ENCODE measurements around the gene GSTK1.

GSTK1 gene

DNA sequence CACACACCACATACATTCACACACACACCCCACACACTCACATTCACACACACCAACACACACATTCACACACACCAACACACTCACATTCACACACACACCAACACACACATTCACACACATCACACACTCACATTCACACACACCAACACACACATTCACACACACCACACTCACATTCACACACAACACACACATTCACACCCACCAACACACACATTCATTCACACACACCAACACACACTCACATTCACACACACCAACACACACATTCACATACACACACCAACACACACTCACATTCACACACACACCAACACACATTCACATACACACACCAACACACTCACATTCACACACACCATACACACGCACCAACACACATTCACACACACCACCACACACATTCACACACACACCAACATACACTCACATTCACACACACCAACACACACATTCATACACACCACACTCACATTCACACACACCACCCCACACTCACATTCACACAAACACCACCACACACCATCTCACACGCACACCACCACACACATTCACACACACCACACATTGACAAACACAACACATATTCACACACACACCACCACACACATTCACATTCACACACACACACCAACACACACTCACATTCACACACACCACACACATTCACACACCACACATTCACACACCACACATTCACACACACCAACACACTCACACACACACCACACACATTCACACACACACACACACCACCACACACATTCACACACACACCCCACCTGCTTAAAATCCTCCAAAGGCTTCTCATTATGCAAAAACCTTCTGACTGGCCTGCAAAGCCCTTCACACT, 32.4 kb upstream of the GSTK1 start (continued):
- TF ChIP-seq, protein P1, sequence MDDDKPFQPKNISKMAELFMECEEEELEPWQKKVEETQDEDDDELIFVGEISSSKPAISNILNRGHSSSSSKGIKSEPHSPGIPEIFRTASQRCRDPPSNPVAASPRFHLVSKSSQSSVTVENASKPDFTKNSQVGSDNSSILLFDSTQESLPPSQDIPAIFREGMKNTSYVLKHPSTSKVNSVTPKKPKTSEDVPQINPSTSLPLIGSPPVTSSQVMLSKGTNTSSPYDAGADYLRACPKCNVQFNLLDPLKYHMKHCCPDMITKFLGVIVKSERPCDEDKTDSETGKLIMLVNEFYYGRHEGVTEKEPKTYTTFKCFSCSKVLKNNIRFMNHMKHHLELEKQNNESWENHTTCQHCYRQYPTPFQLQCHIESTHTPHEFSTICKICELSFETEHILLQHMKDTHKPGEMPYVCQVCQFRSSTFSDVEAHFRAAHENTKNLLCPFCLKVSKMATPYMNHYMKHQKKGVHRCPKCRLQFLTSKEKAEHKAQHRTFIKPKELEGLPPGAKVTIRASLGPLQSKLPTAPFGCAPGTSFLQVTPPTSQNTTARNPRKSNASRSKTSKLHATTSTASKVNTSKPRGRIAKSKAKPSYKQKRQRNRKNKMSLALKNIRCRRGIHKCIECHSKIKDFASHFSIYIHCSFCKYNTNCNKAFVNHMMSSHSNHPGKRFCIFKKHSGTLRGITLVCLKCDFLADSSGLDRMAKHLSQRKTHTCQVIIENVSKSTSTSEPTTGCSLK (tag by site-specific recombination; IDR thresholded peaks at IDR 0.05) = 0 out of 2 replicates have a peak, but pooled peaks have one; percentile 16
- TF ChIP-seq, protein P2, sequence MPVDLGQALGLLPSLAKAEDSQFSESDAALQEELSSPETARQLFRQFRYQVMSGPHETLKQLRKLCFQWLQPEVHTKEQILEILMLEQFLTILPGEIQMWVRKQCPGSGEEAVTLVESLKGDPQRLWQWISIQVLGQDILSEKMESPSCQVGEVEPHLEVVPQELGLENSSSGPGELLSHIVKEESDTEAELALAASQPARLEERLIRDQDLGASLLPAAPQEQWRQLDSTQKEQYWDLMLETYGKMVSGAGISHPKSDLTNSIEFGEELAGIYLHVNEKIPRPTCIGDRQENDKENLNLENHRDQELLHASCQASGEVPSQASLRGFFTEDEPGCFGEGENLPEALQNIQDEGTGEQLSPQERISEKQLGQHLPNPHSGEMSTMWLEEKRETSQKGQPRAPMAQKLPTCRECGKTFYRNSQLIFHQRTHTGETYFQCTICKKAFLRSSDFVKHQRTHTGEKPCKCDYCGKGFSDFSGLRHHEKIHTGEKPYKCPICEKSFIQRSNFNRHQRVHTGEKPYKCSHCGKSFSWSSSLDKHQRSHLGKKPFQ (tag by site-specific recombination; IDR thresholded peaks at IDR 0.05) = peak; percentile 72
- TF ChIP-seq ZNF707 (tag by site-specific recombination; IDR thresholded peaks at IDR 0.05) (no peak), ZNF391 (tag by site-specific recombination; IDR thresholded peaks at IDR 0.05; ENCODE audit: borderline replicate concordance, low read depth) (no peak), ZNF138 (tag by site-specific recombination; IDR thresholded peaks at IDR 0.05; ENCODE audit: borderline replicate concordance) (no peak), ZNF239 (tag by site-specific recombination; IDR thresholded peaks at IDR 0.05) (peak; percentile 35; the same call in 1 of the 2 replicates), ZNF837 (tag by site-specific recombination; IDR thresholded peaks at IDR 0.05) (no peak)
- TF ChIP-seq, protein P3, sequence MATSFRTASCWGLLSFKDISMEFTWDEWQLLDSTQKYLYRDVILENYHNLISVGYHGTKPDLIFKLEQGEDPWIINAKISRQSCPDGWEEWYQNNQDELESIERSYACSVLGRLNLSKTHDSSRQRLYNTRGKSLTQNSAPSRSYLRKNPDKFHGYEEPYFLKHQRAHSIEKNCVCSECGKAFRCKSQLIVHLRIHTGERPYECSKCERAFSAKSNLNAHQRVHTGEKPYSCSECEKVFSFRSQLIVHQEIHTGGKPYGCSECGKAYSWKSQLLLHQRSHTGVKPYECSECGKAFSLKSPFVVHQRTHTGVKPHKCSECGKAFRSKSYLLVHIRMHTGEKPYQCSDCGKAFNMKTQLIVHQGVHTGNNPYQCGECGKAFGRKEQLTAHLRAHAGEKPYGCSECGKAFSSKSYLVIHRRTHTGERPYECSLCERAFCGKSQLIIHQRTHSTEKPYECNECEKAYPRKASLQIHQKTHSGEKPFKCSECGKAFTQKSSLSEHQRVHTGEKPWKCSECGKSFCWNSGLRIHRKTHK (tag by site-specific recombination; IDR thresholded peaks at IDR 0.05) = no peak

DNA sequence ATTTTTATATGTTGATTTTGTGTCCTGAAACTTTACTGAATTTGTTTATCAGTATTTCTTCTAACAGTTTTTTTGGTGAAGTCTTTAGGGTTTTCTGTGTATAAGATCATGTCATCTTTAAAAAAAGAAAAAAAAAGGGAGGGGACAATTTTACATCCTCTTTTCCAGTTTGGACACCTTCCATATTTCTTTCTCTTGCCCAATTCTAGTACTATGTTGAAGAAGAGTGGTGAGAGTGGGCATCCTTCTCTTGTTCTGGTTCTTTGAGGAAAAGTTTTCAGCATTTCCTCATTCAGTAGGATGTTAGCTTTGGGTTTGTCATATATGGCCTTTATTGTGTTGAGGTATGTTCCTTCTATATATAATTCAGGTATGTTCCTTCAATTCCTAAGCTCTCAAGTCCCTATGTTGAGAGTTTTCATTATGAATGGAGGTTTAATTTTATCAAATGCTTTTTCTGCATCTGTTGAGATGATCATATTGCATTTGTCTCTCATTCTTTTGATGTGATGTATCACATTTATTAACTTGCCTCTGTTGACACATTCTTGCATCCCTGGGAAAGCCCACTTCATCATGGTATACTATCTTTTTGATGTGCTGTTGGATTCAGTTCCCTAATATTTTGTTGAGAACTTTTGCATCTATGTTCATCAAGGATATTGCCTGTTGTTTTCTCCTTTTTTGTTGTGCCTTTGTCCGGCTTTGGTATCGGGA, 29.3 kb upstream of the GSTK1 start:
- H3K4me1 ChIP-seq (ENCODE audit: control insufficient read depth, insufficient read depth, low read length) = no peaks in the 10 kb centered on the region
- CTCF ChIA-PET = interaction anchor here (0.6 to 2.8 kb wide), 4 partner anchors 14 to 71 kb away, joined by 3 to 16 read pairs (median 3); no protein-coding TSS in a partner anchor
- H3K36me3 ChIP-seq (ENCODE audit: control insufficient read depth in 2 of 2, insufficient read depth in 1 of 2, low read length in 2 of 2) = no peaks in the 10 kb centered on the region
- H3K9me3 ChIP-seq (ENCODE audit: control insufficient read depth, insufficient read depth, low read depth, low read length) = no peaks in the 10 kb centered on the region
- H3K27ac ChIP-seq (ENCODE audit: extremely low read depth, low read depth, low read length) = no peak overlapping the region
- POLR2A ChIA-PET = no interaction called here
- TF ChIP-seq ZNF677 (tag by site-specific recombination; IDR thresholded peaks at IDR 0.05) = no peak
- no peak for TF ChIP-seq OVOL3 (tag by site-specific recombination; IDR thresholded peaks at IDR 0.05)
- H3K4me3 ChIP-seq (ENCODE audit: low read depth, low read length) = no peak overlapping the region

DNA sequence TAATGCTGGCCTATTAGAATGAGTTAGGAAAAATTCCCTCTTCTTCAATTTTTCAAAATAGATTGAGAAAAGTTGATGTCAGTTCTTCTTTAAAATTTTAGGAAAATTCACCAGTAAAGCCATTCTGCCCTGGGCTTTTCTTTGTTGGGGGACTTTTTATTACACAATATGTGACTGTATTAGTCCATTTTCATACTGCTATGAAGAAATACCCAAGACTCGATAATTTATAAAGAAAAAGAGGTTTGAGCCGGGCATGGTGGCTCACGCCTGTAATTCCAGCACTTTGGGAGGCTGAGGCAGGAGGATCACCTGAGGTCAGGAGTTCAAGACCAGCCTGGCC, 28.7 kb upstream of the GSTK1 start:
- H3K4me1 ChIP-seq (ENCODE audit: control insufficient read depth, insufficient read depth, low read length) = no peaks in the 10 kb centered on the region
- H3K9me3 ChIP-seq (ENCODE audit: control insufficient read depth, insufficient read depth, low read depth, low read length) = no peaks in the 10 kb centered on the region
- ChIA-PET POLR2A (no interaction called here), CTCF (interaction anchor here (0.7 kb wide), 1 partner anchor 65 kb away, joined by 3 read pairs; no protein-coding TSS in a partner anchor)
- H3K36me3 ChIP-seq (ENCODE audit: control insufficient read depth in 2 of 2, insufficient read depth in 1 of 2, low read length in 2 of 2) = no peaks in the 10 kb centered on the region
- no peak overlapping the region for H3K4me3 ChIP-seq (ENCODE audit: low read depth, low read length)
- H3K27ac ChIP-seq (ENCODE audit: extremely low read depth, low read depth, low read length) = no peak overlapping the region
- TF ChIP-seq, protein P4, sequence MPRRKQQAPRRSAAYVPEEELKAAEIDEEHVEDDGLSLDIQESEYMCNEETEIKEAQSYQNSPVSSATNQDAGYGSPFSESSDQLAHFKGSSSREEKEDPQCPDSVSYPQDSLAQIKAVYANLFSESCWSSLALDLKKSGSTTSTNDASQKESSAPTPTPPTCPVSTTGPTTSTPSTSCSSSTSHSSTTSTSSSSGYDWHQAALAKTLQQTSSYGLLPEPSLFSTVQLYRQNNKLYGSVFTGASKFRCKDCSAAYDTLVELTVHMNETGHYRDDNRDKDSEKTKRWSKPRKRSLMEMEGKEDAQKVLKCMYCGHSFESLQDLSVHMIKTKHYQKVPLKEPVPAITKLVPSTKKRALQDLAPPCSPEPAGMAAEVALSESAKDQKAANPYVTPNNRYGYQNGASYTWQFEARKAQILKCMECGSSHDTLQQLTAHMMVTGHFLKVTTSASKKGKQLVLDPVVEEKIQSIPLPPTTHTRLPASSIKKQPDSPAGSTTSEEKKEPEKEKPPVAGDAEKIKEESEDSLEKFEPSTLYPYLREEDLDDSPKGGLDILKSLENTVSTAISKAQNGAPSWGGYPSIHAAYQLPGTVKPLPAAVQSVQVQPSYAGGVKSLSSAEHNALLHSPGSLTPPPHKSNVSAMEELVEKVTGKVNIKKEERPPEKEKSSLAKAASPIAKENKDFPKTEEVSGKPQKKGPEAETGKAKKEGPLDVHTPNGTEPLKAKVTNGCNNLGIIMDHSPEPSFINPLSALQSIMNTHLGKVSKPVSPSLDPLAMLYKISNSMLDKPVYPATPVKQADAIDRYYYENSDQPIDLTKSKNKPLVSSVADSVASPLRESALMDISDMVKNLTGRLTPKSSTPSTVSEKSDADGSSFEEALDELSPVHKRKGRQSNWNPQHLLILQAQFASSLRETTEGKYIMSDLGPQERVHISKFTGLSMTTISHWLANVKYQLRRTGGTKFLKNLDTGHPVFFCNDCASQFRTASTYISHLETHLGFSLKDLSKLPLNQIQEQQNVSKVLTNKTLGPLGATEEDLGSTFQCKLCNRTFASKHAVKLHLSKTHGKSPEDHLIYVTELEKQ (tag by site-specific recombination; IDR thresholded peaks at IDR 0.05; ENCODE audit: borderline replicate concordance) = no peak
- no peak for TF ChIP-seq PRDM1 (tag by site-specific recombination; IDR thresholded peaks at IDR 0.05)
- TF ChIP-seq OVOL3 (tag by site-specific recombination; IDR thresholded peaks at IDR 0.05) = no peak
- no peak for TF ChIP-seq ZIC2 (tag by site-specific recombination; IDR thresholded peaks at IDR 0.05)
- TF ChIP-seq, protein P5, sequence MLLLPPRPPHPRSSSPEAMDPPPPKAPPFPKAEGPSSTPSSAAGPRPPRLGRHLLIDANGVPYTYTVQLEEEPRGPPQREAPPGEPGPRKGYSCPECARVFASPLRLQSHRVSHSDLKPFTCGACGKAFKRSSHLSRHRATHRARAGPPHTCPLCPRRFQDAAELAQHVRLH (tag by site-specific recombination; IDR thresholded peaks at IDR 0.05) = no peak
- no peak for TF ChIP-seq MEIS1 (CRISPR knock-in tag; IDR thresholded peaks at IDR 0.05; ENCODE audit: borderline replicate concordance)
- TF ChIP-seq ZNF19 (tag by site-specific recombination; IDR thresholded peaks at IDR 0.05; ENCODE audit: low read depth) = no peak
- no peak for TF ChIP-seq ZNF555 (tag by site-specific recombination; conservative IDR thresholded peaks at IDR 0.05)
- TF ChIP-seq ZBTB20 (tag by site-specific recombination; IDR thresholded peaks at IDR 0.05) = no peak

All from HEK293 (cell line).